HEK293 (cell line): ENCODE results near the gene CCR3.

Experiments used
- HOXD13 ChIP-seq: sonication (generic); formaldehyde crosslinking; IDR thresholded peaks from 2 replicates; pipeline ENCODE4 v1.8.0; 2022; ENCODE audit warnings: missing genetic modification reagents, borderline replicate concordance
- MEIS1 ChIP-seq: sonication (generic); formaldehyde crosslinking; IDR thresholded peaks from 2 replicates; pipeline ENCODE4 v1.8.1; 2022; ENCODE audit warnings: missing genetic modification reagents, mild to moderate bottlenecking, borderline replicate concordance
- REST ChIP-seq: fragments of 450-650 bp; formaldehyde crosslinking; IDR thresholded peaks from 2 replicates; pipeline ENCODE4 v1.5.1; 2016; ENCODE audit warnings: missing biosample characterization, missing genetic modification characterization
- YY1 ChIP-seq: fragments of 450-650 bp; formaldehyde crosslinking; IDR thresholded peaks from 2 replicates; pipeline ENCODE4 v1.5.1; 2018; ENCODE audit warnings: missing biosample characterization, missing genetic modification characterization
- ZBTB20 ChIP-seq: fragments of 450-650 bp; formaldehyde crosslinking; IDR thresholded peaks from 2 replicates; pipeline ENCODE4 v1.5.1; 2016; ENCODE audit warnings: missing biosample characterization, missing genetic modification characterization
- ZNF394 ChIP-seq: fragments of 450-650 bp; formaldehyde crosslinking; IDR thresholded peaks from 2 replicates; pipeline ENCODE4 v1.5.1; 2016; ENCODE audit warnings: missing biosample characterization, missing genetic modification characterization, mild to moderate bottlenecking, moderate library complexity, borderline replicate concordance
- ZNF501 ChIP-seq: fragments of 450-650 bp; formaldehyde crosslinking; IDR thresholded peaks from 2 replicates; pipeline ENCODE4 v1.5.1; 2016; ENCODE audit warnings: missing biosample characterization, missing genetic modification characterization
- ZNF521 ChIP-seq: fragments of 450-650 bp; formaldehyde crosslinking; IDR thresholded peaks from 2 replicates; pipeline ENCODE4 v1.5.1; 2017; ENCODE audit warnings: missing biosample characterization, mild to moderate bottlenecking, missing genetic modification characterization
- ZNF558 ChIP-seq: fragments of 450-650 bp; formaldehyde crosslinking; IDR thresholded peaks from 2 replicates; pipeline ENCODE4 v1.5.1; 2016; ENCODE audit warnings: missing biosample characterization, missing genetic modification characterization
- ZNF777 ChIP-seq: fragments of 450-650 bp; formaldehyde crosslinking; IDR thresholded peaks from 2 replicates; pipeline ENCODE4 v1.5.1; 2017; ENCODE audit warnings: missing biosample characterization, missing genetic modification characterization, borderline replicate concordance
- TF ChIP-seq, protein P1 (sequence below): fragments of 450-650 bp; formaldehyde crosslinking; IDR thresholded peaks from 2 replicates; pipeline ENCODE4 v1.5.1; 2016; ENCODE audit warnings: missing biosample characterization, missing genetic modification characterization

- TF ChIP-seq HOXD13 (CRISPR knock-in tag) (no peak), ZNF521 (tag by site-specific recombination) (no peak), ZNF394 (no peak), ZNF558 (tag by site-specific recombination) (no peak), MEIS1 (CRISPR knock-in tag) (no peak), YY1 (tag by site-specific recombination) (no peak), ZNF501 (tag by site-specific recombination) (no peak), ZBTB20 (tag by site-specific recombination) (no peak), ZNF777 (tag by site-specific recombination) (no peak), REST (tag by site-specific recombination) (no peak)
- TF ChIP-seq, protein P1, sequence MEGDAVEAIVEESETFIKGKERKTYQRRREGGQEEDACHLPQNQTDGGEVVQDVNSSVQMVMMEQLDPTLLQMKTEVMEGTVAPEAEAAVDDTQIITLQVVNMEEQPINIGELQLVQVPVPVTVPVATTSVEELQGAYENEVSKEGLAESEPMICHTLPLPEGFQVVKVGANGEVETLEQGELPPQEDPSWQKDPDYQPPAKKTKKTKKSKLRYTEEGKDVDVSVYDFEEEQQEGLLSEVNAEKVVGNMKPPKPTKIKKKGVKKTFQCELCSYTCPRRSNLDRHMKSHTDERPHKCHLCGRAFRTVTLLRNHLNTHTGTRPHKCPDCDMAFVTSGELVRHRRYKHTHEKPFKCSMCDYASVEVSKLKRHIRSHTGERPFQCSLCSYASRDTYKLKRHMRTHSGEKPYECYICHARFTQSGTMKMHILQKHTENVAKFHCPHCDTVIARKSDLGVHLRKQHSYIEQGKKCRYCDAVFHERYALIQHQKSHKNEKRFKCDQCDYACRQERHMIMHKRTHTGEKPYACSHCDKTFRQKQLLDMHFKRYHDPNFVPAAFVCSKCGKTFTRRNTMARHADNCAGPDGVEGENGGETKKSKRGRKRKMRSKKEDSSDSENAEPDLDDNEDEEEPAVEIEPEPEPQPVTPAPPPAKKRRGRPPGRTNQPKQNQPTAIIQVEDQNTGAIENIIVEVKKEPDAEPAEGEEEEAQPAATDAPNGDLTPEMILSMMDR (tag by site-specific recombination) = no peak
These were observed 43.8 kb downstream of the CCR3 start for GRCh38 chr3:46285931-46286619.
